ENCODE results near the gene ZFPM1. TPM values are rescaled to one million over a fixed set of nuclear protein-coding genes. Genes with fewer than 3 reads are reported as not detected.
"Not testable (repeated sequence)": the region's sequence is repeated elsewhere in the genome, so short reads cannot be mapped to it uniquely, and the experiment has no call there.

The ZFPM1 gene
- total and polyA plus RNA-seq, 7 donors = 0.43 to 2.9 (median 2.3) TPM

DNA sequence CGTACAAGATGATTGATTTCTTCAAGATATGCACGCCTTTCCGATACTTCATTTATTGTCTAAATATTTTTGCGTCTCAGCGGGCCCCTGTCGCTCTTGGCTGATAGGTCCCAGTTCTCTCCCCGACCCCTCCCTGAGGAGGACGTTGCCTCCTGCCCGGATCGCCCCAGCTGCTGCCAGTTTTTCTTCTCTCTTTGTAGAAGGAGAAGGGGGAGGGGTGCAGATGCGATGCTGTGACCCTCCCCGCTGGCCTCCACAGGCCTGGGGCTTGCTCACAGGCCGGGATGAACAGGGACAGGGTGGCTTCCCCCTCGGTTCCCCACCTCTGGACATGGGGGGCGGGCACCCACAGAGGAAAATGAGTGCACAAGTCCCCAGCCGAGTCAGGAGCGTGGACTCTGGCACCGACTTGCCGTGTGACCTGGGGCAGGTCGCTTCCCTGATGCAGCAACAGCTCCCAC lies 63.6 kb downstream of the ZFPM1 start:
- Histone ChIP-seq H3K36me3 (ENCODE audit: insufficient read depth in 1 of 2, low read depth in 1 of 2) (no peaks in the 10 kb centered on the region), H3K9me3 (no peaks in the 10 kb centered on the region), H3K4me3 (no peak overlapping the region), H3K27ac (no peak overlapping the region), H3K27me3 (ENCODE audit: insufficient read depth in 3 of 3, low read length in 2 of 3) (peaks cover 0 to 45% (median 11%) of the 10 kb centered on the region in 3 donors), H3K4me1 (no peaks in the 10 kb centered on the region)
- no peak for TF ChIP-seq CTCF (IDR thresholded peaks at IDR 0.05)
- ATAC-seq = no peak
- 69 to 78% (median 70%) methylated on average over 20 of the region's 20 CpGs for WGBS, 3 donors
- DNase-seq = no peak
- intact Hi-C loops (cut with DNase I) = no loop called here

DNA sequence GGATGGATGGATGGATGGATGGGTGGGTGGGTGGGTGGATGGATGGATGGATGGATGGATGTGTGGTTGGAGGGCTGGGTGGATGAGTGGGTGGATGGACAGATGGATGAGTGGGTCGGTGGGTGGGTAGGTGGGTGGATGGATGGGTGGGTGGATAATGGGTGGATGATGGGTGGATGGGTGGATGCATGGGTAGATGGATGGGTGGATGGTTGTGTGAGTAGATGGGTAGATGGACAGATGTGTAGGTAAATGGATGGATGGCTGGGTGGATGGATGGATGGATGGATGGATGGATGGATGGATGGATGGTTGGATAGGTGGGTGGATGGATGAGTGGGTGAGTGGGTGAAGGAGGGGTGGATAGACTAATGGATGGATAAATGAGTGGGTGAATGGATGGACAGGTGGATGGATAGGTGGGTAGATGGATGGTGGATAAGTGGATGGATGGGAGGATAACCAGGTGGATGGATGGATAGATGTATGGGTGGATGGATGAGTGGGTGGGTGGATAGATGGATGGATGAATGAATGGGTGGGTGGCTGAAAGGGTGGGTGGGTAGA lies 64.2 kb downstream of the ZFPM1 start:
- H3K36me3 ChIP-seq (ENCODE audit: insufficient read depth in 1 of 2, low read depth in 1 of 2); H3K4me3 ChIP-seq; H3K9me3 ChIP-seq; H3K27ac ChIP-seq; H3K4me1 ChIP-seq; DNase-seq; ATAC-seq; intact Hi-C loops (cut with DNase I): not testable (repeated sequence)
- peaks cover 0 to 44% (median 18%) of the 10 kb centered on the region in 3 donors for H3K27me3 ChIP-seq (ENCODE audit: insufficient read depth in 3 of 3, low read length in 2 of 3)
- 100% methylated on average over 1 of the region's 1 CpG for WGBS, 3 donors

DNA sequence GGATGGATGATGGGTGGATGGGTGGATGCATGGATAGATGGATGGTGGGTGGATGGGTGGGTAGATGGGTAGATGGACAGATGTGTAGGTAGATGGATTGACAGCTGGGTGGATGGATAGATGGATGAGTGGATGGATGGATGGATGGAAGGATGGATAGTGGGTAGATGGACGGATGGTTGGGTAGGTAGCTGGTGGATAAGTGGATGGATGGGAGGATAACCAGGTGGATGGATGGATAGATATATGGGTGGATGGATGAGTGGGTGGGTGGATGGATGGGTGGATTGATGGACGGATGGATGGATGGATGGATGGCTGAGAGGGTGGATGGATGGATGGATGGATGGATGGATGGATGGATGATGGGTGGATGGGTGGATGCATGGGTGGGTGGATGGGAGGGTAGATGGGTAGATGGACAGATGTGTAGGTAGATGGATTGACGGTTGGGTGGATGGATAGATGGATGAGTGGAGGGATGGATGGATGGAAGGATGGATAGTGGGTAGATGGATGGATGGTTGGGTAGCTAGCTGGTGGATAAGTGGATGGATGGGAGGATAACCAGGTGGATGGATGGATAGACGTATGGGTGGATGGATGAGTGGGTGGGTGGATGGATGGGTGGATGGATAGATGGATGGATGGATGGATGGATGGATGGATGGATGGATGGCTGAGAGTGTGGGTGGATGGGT lies 65.5 kb downstream of the ZFPM1 start:
- intact Hi-C loops (cut with DNase I); DNase-seq; ATAC-seq; H3K27ac ChIP-seq; H3K4me1 ChIP-seq; H3K9me3 ChIP-seq; H3K4me3 ChIP-seq; H3K36me3 ChIP-seq (ENCODE audit: insufficient read depth in 1 of 2, low read depth in 1 of 2): not testable (repeated sequence)
- whole genome bisulfite sequencing, 3 donors = 95 to 97% (median 96%) methylated on average over 4 of the region's 4 CpGs
- peaks cover 0 to 55% (median 20%) of the 10 kb centered on the region in 3 donors for H3K27me3 ChIP-seq (ENCODE audit: insufficient read depth in 3 of 3, low read length in 2 of 3)

- no peaks in the 10 kb centered on the region for H3K36me3 ChIP-seq (ENCODE audit: insufficient read depth in 1 of 2, low read depth in 1 of 2)
- H3K4me1 ChIP-seq = peaks cover 10% of the 10 kb centered on the region
- intact Hi-C loops (cut with DNase I) = no loop called here
- no peak overlapping the region for H3K4me3 ChIP-seq
- no peak overlapping the region for H3K27ac ChIP-seq
- no peak for TF ChIP-seq CTCF (IDR thresholded peaks at IDR 0.05)
- no peaks in the 10 kb centered on the region for H3K9me3 ChIP-seq
- peaks cover 0 to 60% (median 22%) of the 10 kb centered on the region in 3 donors for H3K27me3 ChIP-seq (ENCODE audit: insufficient read depth in 3 of 3, low read length in 2 of 3)
- DNase-seq = no peak
- ATAC-seq = no peak
Observed at GRCh38 chr16:88519240-88519639, 66.2 kb downstream of the ZFPM1 start.

- Histone ChIP-seq H3K27me3 (ENCODE audit: insufficient read depth in 3 of 3, low read length in 2 of 3) (peaks cover 0 to 52% (median 22%) of the 10 kb centered on the region in 3 donors), H3K4me3 (no peak overlapping the region), H3K4me1 (peaks cover 18% of the 10 kb centered on the region), H3K27ac (no peak overlapping the region), H3K9me3 (no peaks in the 10 kb centered on the region), H3K36me3 (ENCODE audit: insufficient read depth in 1 of 2, low read depth in 1 of 2) (no peaks in the 10 kb centered on the region)
- intact Hi-C loops (cut with DNase I) = loop anchor here in 1 of 2 donors (10.0 kb wide), 1 partner anchor 325 kb away; no protein-coding TSS in a partner anchor
- ATAC-seq (no peak), DNase-seq (no peak)
- no peak for TF ChIP-seq CTCF (IDR thresholded peaks at IDR 0.05)
- 96 to 97% (median 96%) methylated on average over 3 of the region's 3 CpGs for WGBS, 3 donors
Observed at GRCh38 chr16:88519938-88520653, 67.0 kb downstream of the ZFPM1 start.
